Stimulated activated naive CD8-positive, alpha-beta T cell treated with anti-CD3 and anti-CD28 coated beads, Interleukin-15, Interleukin-2, amounts not matched to agents 100 ng/mL and 50 ng/mL, for 24 hours (primary cell): ENCODE measurements around the gene IPO13.

Source experiments
- H3K27ac Mint-ChIP-seq: one replicate; pipeline ENCODE4 v1.8.0; 2021; ENCODE audit warnings: mild to moderate bottlenecking, mixed read lengths
- H3K27me3 Mint-ChIP-seq: one replicate; pipeline ENCODE4 v1.8.0; 2021; ENCODE audit warnings: mixed read lengths
- H3K36me3 Mint-ChIP-seq: one replicate; pipeline ENCODE4 v1.8.0; 2021; ENCODE audit warnings: low read depth, mixed read lengths
- H3K4me1 Mint-ChIP-seq: one replicate; pipeline ENCODE4 v1.8.0; 2021; ENCODE audit warnings: low read depth, mixed read lengths
- H3K4me3 Mint-ChIP-seq: one replicate; pipeline ENCODE4 v1.8.0; 2021; ENCODE audit warnings: mild to moderate bottlenecking, mixed read lengths
- H3K9me3 Mint-ChIP-seq: one replicate; pipeline ENCODE4 v1.8.0; 2021; ENCODE audit warnings: mixed read lengths

Gene IPO13

GRCh38 chr1:43993206-43993914 is 46.6 kb downstream of the IPO13 start:
- H3K27ac Mint-ChIP-seq: no peak overlapping the region
- H3K36me3 Mint-ChIP-seq: no peaks in the 10 kb centered on the region
- H3K27me3 Mint-ChIP-seq: no peaks in the 10 kb centered on the region
- H3K4me1 Mint-ChIP-seq: peaks cover 13% of the 10 kb centered on the region
- H3K4me3 Mint-ChIP-seq: no peak overlapping the region
- no peaks in the 10 kb centered on the region for H3K9me3 Mint-ChIP-seq

- H3K27me3 Mint-ChIP-seq: no peaks in the 10 kb centered on the region
- no peaks in the 10 kb centered on the region for H3K9me3 Mint-ChIP-seq
- H3K4me1 Mint-ChIP-seq: peaks cover 13% of the 10 kb centered on the region
- H3K36me3 Mint-ChIP-seq: no peaks in the 10 kb centered on the region
- no peak overlapping the region for H3K27ac Mint-ChIP-seq
- H3K4me3 Mint-ChIP-seq: no peak overlapping the region
Measured at GRCh38 chr1:43994071-43994470, 47.3 kb downstream of the IPO13 start.

GRCh38 chr1:43994794-43995790 is 48.3 kb downstream of the IPO13 start:
- peaks cover 13% of the 10 kb centered on the region for H3K4me1 Mint-ChIP-seq
- H3K27ac Mint-ChIP-seq: no peak overlapping the region
- no peak overlapping the region for H3K4me3 Mint-ChIP-seq
- no peaks in the 10 kb centered on the region for H3K27me3 Mint-ChIP-seq
- H3K9me3 Mint-ChIP-seq: no peaks in the 10 kb centered on the region
- H3K36me3 Mint-ChIP-seq: no peaks in the 10 kb centered on the region

- no peaks in the 10 kb centered on the region for H3K27me3 Mint-ChIP-seq
- no peak overlapping the region for H3K27ac Mint-ChIP-seq
- peaks cover 2% of the 10 kb centered on the region for H3K36me3 Mint-ChIP-seq
- H3K9me3 Mint-ChIP-seq: no peaks in the 10 kb centered on the region
- H3K4me3 Mint-ChIP-seq: no peak overlapping the region
- peaks cover 9% of the 10 kb centered on the region for H3K4me1 Mint-ChIP-seq
Measured at GRCh38 chr1:43995984-43996732, 49.4 kb downstream of the IPO13 start.

GRCh38 chr1:43996733-43997115 is 50.0 kb downstream of the IPO13 start:
- H3K27me3 Mint-ChIP-seq: no peaks in the 10 kb centered on the region
- no peak overlapping the region for H3K27ac Mint-ChIP-seq
- peaks cover 9% of the 10 kb centered on the region for H3K4me1 Mint-ChIP-seq

GRCh38 chr1:43997295-43997999 is 50.7 kb downstream of the IPO13 start:
- no peaks in the 10 kb centered on the region for H3K9me3 Mint-ChIP-seq

More at GRCh38 chr1:43996733-43997115, 50.0 kb downstream of the IPO13 start:
- peaks cover 5% of the 10 kb centered on the region for H3K36me3 Mint-ChIP-seq
- H3K9me3 Mint-ChIP-seq: no peaks in the 10 kb centered on the region
- H3K4me3 Mint-ChIP-seq: no peak overlapping the region

GRCh38 chr1:43998000-43998378 is 51.2 kb downstream of the IPO13 start:
- Mint-ChIP-seq H3K27ac (no peak overlapping the region), H3K4me1 (no peaks in the 10 kb centered on the region), H3K9me3 (no peaks in the 10 kb centered on the region), H3K36me3 (peaks cover 5% of the 10 kb centered on the region), H3K27me3 (no peaks in the 10 kb centered on the region), H3K4me3 (no peak overlapping the region)

More at GRCh38 chr1:43997295-43997999, 50.7 kb downstream of the IPO13 start:
- Mint-ChIP-seq H3K36me3 (peaks cover 5% of the 10 kb centered on the region), H3K27ac (no peak overlapping the region), H3K4me1 (peaks cover 5% of the 10 kb centered on the region), H3K4me3 (no peak overlapping the region), H3K27me3 (no peaks in the 10 kb centered on the region)

- no peak overlapping the region for H3K27ac Mint-ChIP-seq
- H3K27me3 Mint-ChIP-seq: no peaks in the 10 kb centered on the region
- no peaks in the 10 kb centered on the region for H3K9me3 Mint-ChIP-seq
- H3K4me1 Mint-ChIP-seq: no peaks in the 10 kb centered on the region
- H3K36me3 Mint-ChIP-seq: peaks cover 5% of the 10 kb centered on the region
- no peak overlapping the region for H3K4me3 Mint-ChIP-seq
Measured at GRCh38 chr1:43999455-43999854, 52.7 kb downstream of the IPO13 start.

- Mint-ChIP-seq H3K27me3 (no peaks in the 10 kb centered on the region), H3K36me3 (peaks cover 5% of the 10 kb centered on the region), H3K4me1 (no peaks in the 10 kb centered on the region), H3K9me3 (no peaks in the 10 kb centered on the region), H3K4me3 (no peak overlapping the region), H3K27ac (no peak overlapping the region)
Measured at GRCh38 chr1:44000122-44000665, 53.4 kb downstream of the IPO13 start.

GRCh38 chr1:44002165-44002564 is 55.4 kb downstream of the IPO13 start:
- H3K4me1 Mint-ChIP-seq: no peaks in the 10 kb centered on the region
- H3K27me3 Mint-ChIP-seq: no peaks in the 10 kb centered on the region
- H3K9me3 Mint-ChIP-seq: no peaks in the 10 kb centered on the region
- no peak overlapping the region for H3K4me3 Mint-ChIP-seq
- H3K27ac Mint-ChIP-seq: no peak overlapping the region
- H3K36me3 Mint-ChIP-seq: peaks cover 5% of the 10 kb centered on the region

- Mint-ChIP-seq H3K4me1 (no peaks in the 10 kb centered on the region), H3K9me3 (no peaks in the 10 kb centered on the region), H3K27me3 (no peaks in the 10 kb centered on the region), H3K4me3 (no peak overlapping the region), H3K36me3 (peaks cover 5% of the 10 kb centered on the region), H3K27ac (no peak overlapping the region)
Measured at GRCh38 chr1:44002606-44003157, 55.9 kb downstream of the IPO13 start.

- no peak overlapping the region for H3K4me3 Mint-ChIP-seq
- no peaks in the 10 kb centered on the region for H3K9me3 Mint-ChIP-seq
Measured at GRCh38 chr1:44008259-44008658, 61.5 kb downstream of the IPO13 start.

GRCh38 chr1:44010935-44011471 is 64.3 kb downstream of the IPO13 start:
- Mint-ChIP-seq H3K27ac (no peak overlapping the region), H3K36me3 (no peaks in the 10 kb centered on the region), H3K27me3 (no peaks in the 10 kb centered on the region)

More at GRCh38 chr1:44008259-44008658, 61.5 kb downstream of the IPO13 start:
- Mint-ChIP-seq H3K27ac (no peak overlapping the region), H3K36me3 (no peaks in the 10 kb centered on the region), H3K27me3 (no peaks in the 10 kb centered on the region), H3K4me1 (peaks cover 4% of the 10 kb centered on the region)

More at GRCh38 chr1:44010935-44011471, 64.3 kb downstream of the IPO13 start:
- no peaks in the 10 kb centered on the region for H3K9me3 Mint-ChIP-seq
- H3K4me3 Mint-ChIP-seq: no peak overlapping the region
- H3K4me1 Mint-ChIP-seq: peaks cover 8% of the 10 kb centered on the region
